HG03108 (cell line): ENCODE results near the gene RASL12.
"Not testable (repeated sequence)": the region's sequence is repeated elsewhere in the genome, so short reads cannot be mapped to it uniquely, and the experiment has no call there.

Experiments
- ATAC-seq: cut with Tn5 transposase; IDR thresholded peaks from one replicate; pipeline ENCODE4 v1.9.1; 2021; ENCODE audit warnings: moderate library complexity; ENCODE audit not compliant: unreplicated experiment

The RASL12 gene

DNA sequence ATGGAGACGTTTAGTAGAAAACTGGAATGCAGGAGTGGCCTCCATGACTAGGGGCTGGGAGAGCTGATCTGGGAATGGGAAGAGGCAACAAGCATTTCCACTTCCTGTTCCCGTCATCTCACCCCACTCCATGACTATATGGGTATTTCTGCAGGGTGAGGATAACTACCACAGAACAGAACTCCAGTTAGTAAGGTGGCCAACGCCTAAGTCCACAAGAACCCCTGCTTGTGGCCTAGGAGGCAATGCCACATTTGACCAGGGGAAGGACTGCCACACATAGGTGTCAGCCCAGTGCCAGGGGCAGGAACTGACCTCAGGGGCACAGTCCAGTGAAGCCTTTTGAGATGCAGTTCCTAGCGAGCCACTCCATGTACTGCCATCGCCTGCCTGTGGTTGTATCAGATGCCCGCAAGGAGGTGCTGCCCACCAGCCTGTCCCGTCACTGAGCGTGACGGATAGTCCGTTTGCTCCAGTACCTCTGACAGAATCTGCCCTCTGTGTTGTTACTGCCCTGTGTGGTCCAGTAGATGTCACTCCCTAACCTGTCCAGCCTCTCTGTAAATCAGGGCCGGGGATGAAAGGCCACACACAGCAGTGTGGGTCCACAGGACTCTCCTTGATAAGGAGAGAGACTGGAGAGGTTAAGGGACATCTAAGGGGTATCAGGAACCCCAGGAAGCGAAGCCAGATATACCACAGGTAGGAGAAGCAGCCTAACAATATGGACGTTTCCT, 34.8 kb downstream of the RASL12 start:
- ATAC-seq = no peak

DNA sequence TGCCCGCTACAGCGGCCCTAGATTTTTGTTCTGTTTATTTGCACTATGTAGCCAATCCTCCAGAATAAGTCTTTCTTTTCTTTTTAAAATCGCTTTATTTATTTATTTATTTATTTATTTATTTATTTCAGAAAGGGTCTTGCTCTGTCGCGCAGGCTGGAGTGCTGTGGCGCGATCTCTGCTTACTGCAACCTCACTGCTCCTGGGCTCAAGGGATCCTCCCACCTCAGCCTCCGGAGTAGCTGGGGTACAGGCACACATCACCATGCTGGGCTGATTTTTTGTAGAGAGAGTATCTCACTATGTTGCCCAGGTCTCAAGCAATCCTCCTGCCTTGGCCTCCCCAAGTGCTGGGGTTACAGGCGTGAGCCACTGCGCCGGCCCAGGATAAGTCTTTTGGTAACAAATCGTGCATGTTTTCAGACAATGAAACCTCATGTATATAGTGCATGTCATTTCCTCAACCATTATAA, 38.0 kb downstream of the RASL12 start:
- ATAC-seq = no peak

DNA sequence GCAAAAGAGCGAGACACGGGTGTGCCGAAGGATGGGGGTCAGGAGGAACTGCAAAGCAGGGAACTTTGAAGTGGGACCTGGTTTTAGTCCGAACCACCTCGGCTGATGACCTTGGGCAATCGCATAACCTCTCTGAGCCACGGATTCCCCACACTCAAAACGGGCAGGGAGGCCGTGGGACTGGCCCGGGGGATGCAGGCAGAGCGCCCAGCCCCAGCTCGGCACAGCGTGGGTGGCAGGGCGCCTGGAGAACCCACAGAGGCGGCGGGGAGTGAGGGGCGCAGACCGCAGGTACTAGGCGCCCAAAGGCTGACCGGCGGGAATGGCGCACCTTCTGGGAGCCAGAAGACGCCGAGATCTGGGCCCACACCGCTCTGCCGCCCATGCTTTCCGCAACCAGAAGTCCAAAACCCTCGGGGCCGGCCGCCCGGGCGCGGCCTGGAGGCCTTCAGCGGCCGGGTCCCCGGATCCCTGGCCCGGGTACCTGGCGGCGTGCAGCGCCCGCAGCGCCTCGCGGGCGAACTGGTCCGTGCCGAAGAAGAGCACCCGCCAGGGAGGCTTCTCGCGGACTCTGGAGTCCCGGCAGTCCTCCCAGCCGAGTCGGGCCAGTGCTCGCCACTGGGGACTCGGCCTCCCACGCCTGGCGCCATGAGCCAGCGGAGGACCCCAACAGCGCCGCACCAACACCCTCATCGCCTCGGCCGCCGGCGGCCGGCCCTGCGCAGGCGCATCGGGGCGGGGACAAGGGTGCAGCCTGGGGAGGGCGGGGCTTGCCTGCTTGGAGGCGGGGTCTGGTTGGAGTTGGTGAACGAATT, 38.7 kb downstream of the RASL12 start, which contains the start of gene MTFMT:
MTFMT (minus strand) TSS at position 719 of the 815 bp plus-strand sequence; CDS start at position 693, 26 bp downstream.
- ATAC-seq = peak; percentile 65

DNA sequence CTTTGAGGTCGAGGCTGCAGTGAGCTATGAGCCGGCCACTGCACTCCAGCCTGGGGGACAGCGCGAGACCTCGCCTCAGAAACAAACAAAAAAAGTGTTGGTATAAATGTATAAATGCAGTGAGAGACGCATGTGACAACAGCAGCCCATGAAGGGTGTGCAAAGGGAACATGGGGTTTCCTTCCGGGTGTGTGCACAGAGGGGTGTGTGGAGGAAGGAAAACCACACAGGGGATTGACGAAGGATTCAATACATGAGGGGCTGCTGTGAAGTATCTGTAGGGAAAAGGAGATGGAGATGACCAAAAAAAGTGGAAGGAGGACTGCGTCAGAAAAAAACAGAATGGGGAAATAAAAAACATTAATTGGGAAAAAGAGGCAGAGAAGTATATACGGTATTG, 39.5 kb downstream of the RASL12 start:
- no peak for ATAC-seq

DNA sequence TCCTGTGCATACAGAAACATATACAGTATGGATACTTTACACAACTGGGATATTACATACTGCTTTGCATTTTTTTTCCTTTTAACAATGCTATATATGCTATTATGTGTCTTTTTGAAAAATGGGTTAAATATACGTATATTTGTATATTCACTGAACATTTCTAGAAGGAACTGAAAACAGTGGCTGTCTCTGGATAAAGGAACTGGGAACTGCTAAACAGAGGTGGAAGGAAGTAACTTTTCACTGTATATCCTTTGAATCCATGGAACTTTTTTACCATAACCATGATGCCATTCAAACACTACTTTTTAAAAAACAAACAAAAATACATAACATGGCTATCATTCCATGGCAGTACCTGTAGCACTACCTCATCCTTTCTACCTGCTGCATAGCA, 40.2 kb downstream of the RASL12 start:
- no peak for ATAC-seq

DNA sequence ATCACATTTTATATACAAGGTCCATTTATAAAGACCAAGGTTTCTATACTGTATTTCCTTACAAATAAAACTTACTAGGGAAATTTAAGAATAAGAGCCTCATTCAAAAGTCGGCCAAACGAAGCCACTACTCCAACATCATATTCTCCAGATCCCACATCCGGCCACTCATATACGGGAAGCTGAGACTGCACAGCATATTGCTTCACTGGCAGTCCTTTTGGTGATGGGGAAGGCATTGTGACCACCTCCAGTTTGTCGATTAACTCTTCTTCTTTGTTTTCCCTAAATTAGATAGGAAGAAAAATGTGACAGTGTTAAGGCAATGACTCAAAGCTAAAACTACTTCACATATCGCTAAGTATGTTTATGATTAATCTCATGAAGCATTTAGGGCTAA, 41.0 kb downstream of the RASL12 start:
- no peak for ATAC-seq

DNA sequence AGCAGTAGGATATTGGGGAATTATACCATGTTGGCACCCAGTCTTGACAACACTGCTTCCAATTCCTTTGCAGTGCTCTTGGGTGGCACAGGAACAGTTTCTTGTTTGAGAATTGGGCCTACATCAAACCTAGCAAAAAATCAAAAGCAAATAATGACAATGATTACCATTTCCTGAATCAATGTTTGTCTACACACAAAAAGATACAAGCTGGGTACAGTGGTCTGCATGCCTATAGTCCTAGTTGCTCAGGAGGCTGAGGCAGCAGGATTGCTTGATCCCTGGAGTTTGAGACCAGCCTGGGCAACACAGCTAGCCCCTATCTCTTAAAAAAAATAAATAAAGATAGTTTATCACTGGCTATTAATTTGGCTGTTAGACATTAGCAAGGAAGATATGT, 46.3 kb downstream of the RASL12 start:
- no peak for ATAC-seq

DNA sequence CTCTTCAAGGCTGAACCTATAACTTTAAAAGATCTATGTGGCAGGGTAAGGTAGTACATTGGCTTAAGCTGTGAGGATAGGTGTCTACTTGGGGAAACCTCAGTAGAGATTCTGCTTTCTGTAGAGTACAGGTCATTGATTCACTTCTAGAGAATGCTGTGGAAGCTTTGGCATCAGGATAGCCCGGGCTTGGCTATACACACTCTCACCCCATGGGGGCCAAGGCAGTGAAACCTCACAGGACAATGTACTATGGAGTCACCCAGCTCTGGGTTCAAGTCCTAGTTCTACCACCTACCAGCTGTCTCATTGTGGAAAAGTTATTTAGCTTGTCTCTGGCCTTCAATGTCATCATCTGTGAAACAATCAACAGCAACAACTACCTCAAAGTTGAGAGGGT, 47.4 kb downstream of the RASL12 start:
- no peak for ATAC-seq

DNA sequence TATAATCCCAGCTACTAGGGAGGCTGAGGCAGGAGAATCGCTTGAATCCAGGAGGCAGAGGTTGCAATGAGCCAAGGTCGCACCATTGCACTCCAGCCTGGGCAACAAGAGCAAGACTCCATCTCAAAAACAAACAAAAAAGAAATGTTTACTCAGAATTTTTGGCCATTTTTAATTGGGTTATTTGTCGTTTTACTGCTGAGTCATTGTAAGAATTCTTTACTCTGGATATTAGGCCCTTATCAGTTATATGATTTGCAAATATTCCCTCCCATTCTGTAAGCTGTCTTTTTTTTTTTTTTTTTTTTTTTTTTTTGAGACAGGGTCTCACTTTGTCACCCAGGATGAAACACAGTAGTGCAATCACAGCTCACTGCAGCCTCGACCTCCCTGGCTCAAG, 56.6 kb downstream of the RASL12 start:
- not testable (repeated sequence) for ATAC-seq

DNA sequence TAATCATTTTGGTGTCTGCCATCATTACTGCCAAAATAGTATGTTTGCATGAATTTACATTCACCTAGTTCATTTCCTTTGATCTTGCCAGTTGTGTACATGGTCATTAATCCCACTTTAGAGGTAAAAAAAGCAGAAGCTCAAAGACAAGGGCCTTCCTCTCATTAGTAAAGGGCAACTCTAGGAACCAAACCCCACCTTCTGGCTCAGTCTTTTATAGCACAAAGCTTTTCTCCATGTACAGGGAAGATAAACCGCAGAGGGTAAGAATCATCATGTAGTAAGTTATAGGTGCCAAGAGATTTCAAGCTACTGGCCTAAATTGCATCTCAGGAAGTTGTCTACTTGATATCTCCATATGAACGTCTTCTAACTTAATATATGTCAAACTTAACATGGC, 58.8 kb downstream of the RASL12 start:
- ATAC-seq = no peak

DNA sequence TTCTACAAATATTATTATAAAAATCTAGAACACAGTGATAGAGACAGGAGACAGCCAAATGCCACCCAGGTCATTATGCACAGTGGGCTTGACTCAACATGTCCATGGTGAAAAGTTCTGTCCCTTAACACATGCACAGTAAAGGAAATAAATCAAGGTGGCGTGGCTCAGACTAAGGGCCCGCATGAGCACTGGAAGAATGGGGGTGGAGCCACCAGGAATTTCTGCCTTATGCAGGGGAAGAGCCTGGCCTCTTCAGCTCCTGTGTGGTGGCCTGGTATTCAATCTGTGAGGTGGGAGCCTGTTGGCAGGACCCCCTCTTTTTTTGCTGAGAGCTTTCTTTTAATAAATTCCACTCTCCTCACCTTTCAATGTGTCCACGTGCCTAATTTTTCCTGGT, 60.9 kb downstream of the RASL12 start:
- ATAC-seq = no peak

DNA sequence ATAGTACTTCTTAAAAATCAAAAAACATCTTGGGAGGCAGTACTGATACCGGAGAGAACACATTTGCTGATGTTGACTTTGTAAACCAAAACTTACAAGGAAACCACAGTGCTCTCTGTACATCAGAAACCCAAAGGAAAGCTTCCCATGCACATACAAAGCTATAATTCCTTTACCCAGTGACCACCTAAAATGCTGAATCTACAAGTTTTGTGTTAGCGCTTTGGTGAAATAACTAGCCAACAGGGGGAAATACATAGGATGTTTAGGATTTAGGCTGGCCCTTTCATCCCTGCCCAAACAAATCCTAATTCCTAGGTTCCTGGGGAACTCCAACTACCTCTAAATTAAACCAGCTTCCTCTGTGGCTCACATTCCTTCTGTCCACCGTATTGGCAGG, 62.8 kb downstream of the RASL12 start:
- ATAC-seq = no peak
